SU-DHL-6 (cell line): ENCODE data around the gene KCTD6.

ENCODE experiments used
- EZH2phosphoT487 ChIP-seq: fragments of 200-600 bp; sonication (generic), shearing (Covaris generic); conservative IDR thresholded peaks from 2 replicates; pipeline ENCODE4 v1.6.1; 2018; ENCODE audit warnings: mild to moderate bottlenecking, antibody characterized with exemption, low read length, moderate library complexity, mixed read lengths
- TF ChIP-seq, protein P1 (sequence below): fragments of 200-600 bp; sonication (generic); IDR thresholded peaks from one replicate; pipeline ENCODE4 v1.5.1; 2017; ENCODE audit warnings: antibody characterized with exemption, mild to moderate bottlenecking, low read length, moderate library complexity; ENCODE audit not compliant: insufficient read depth, poor library complexity, severe bottlenecking

DNA sequence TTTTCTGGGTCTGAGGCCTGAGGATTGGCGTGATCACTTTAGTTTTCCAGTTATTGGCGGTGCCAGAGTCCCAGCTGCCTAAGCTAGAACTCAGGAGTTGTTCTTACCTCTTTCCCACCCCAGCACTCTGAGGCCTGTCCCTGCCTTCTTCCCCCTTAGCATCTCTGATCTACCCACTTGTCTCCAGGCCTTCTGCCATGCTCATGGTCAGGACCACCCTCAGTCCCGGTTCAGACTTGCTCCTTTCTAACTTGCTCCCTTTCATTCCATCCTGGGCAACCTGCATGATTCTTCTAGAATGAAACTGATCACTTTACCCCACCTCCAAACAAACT lies 29.4 kb downstream of the KCTD6 start:
- TF ChIP-seq, protein P1, sequence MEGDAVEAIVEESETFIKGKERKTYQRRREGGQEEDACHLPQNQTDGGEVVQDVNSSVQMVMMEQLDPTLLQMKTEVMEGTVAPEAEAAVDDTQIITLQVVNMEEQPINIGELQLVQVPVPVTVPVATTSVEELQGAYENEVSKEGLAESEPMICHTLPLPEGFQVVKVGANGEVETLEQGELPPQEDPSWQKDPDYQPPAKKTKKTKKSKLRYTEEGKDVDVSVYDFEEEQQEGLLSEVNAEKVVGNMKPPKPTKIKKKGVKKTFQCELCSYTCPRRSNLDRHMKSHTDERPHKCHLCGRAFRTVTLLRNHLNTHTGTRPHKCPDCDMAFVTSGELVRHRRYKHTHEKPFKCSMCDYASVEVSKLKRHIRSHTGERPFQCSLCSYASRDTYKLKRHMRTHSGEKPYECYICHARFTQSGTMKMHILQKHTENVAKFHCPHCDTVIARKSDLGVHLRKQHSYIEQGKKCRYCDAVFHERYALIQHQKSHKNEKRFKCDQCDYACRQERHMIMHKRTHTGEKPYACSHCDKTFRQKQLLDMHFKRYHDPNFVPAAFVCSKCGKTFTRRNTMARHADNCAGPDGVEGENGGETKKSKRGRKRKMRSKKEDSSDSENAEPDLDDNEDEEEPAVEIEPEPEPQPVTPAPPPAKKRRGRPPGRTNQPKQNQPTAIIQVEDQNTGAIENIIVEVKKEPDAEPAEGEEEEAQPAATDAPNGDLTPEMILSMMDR = no peak
- TF ChIP-seq EZH2phosphoT487 = no peak
